ENCODE data around the gene FGD4.

Gene FGD4

DNA sequence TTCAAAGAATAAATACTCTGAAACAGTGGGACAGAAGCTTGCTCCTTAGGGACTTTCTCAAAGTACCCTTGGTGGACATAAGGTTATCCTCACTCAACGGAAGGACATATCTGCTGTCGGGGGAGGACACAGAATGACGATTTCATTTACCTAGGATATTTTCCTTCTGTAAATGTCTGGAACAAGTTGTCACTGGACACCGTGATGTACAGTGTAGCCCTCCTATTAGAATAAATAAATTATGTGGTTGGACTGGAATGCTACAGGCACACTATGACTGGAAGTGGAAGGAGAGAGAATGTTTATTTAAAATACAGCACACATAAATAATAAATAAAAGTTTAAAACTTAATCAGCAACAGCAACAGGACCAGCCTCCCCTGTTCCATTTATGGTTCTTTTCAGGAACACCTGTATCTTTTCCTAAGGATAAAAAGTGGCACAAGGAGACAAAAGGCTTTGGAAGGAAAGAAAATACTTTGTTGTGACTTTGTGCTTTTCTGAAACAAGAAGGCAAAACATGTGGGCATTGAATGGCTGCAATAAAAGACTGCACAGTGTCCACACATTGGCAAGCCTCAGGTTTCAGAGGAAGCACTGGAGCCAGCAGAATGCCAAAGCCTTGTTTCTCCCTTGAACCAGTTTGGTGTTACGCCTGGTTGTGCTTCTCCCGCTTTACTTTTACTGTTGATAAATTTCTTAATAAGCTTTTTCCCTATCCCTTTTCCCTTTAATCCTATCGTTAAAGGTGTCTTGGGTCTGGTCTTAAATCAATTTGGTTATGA, 36.8 kb downstream of the FGD4 start:
- H3K4me1 ChIP-seq (ENCODE audit: insufficient read depth, low read length, poor library complexity, severe bottlenecking) = no peaks in the 10 kb centered on the region
- H3K9ac ChIP-seq (ENCODE audit: low read depth, low read length, poor library complexity, severe bottlenecking) = no peak overlapping the region
- no peaks in the 10 kb centered on the region for H3K27me3 ChIP-seq (ENCODE audit: insufficient read depth, low read length, poor library complexity, severe bottlenecking)
- no peaks in the 10 kb centered on the region for H4K20me1 ChIP-seq (ENCODE audit: insufficient read depth, low read length, poor library complexity, severe bottlenecking)
- H3K4me2 ChIP-seq (ENCODE audit: low read depth, low read length, poor library complexity, severe bottlenecking) = no peak overlapping the region
- H3K9me2 ChIP-seq (replicated peaks; ENCODE audit: low read depth, low read length) = no peaks in the 10 kb centered on the region
- H3K4me3 ChIP-seq (ENCODE audit: low read length, poor library complexity, severe bottlenecking) = no peak overlapping the region
- TF ChIP-seq, protein P1, sequence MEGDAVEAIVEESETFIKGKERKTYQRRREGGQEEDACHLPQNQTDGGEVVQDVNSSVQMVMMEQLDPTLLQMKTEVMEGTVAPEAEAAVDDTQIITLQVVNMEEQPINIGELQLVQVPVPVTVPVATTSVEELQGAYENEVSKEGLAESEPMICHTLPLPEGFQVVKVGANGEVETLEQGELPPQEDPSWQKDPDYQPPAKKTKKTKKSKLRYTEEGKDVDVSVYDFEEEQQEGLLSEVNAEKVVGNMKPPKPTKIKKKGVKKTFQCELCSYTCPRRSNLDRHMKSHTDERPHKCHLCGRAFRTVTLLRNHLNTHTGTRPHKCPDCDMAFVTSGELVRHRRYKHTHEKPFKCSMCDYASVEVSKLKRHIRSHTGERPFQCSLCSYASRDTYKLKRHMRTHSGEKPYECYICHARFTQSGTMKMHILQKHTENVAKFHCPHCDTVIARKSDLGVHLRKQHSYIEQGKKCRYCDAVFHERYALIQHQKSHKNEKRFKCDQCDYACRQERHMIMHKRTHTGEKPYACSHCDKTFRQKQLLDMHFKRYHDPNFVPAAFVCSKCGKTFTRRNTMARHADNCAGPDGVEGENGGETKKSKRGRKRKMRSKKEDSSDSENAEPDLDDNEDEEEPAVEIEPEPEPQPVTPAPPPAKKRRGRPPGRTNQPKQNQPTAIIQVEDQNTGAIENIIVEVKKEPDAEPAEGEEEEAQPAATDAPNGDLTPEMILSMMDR (conservative IDR thresholded peaks at IDR 0.05; ENCODE audit: low read length) = no peak
- no peak for TF ChIP-seq EZH2phosphoT487 (IDR thresholded peaks at IDR 0.05; ENCODE audit: borderline replicate concordance)
- H3K9me3 ChIP-seq (ENCODE audit: insufficient read depth, low read depth, low read length) = no peaks in the 10 kb centered on the region
- no peaks in the 10 kb centered on the region for H3K79me2 ChIP-seq (ENCODE audit: insufficient read depth, low read length)
- no peaks in the 10 kb centered on the region for H3K36me3 ChIP-seq (ENCODE audit: insufficient read depth, low read length)
- H2AFZ ChIP-seq (ENCODE audit: low read length) = no peak overlapping the region
- no peaks in the 10 kb centered on the region for H3F3A ChIP-seq (ENCODE audit: low read depth)

DNA sequence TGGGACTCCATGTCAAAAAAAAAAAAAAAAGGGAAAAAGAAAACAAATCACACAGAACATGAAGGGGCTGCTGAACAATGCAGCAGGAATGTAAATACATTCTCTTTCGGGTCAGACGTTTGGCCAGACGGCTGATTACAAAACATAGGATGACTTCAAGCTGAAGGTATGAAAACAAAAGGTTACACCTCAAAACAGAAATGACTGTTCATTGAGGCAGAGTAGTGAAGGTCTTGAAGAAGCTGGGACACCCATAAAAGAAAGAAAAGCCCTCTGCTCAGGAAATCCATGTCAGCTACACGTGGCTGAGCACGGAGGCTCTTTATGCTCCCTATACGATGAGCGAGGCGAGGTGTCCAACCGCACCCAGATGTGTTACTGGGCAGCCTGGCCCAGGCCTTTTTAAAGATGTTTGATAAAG, 37.7 kb downstream of the FGD4 start:
- Histone ChIP-seq H3K4me2 (ENCODE audit: low read depth, low read length, poor library complexity, severe bottlenecking) (no peak overlapping the region), H3K9me3 (ENCODE audit: insufficient read depth, low read depth, low read length) (no peaks in the 10 kb centered on the region), H3K36me3 (ENCODE audit: insufficient read depth, low read length) (no peaks in the 10 kb centered on the region), H3K4me3 (ENCODE audit: low read length, poor library complexity, severe bottlenecking) (no peak overlapping the region), H2AFZ (ENCODE audit: low read length) (no peak overlapping the region), H3F3A (ENCODE audit: low read depth) (no peaks in the 10 kb centered on the region), H3K27me3 (ENCODE audit: insufficient read depth, low read length, poor library complexity, severe bottlenecking) (no peaks in the 10 kb centered on the region), H3K79me2 (ENCODE audit: insufficient read depth, low read length) (no peaks in the 10 kb centered on the region), H4K20me1 (ENCODE audit: insufficient read depth, low read length, poor library complexity, severe bottlenecking) (no peaks in the 10 kb centered on the region), H3K9me2 (replicated peaks; ENCODE audit: low read depth, low read length) (no peaks in the 10 kb centered on the region), H3K4me1 (ENCODE audit: insufficient read depth, low read length, poor library complexity, severe bottlenecking) (no peaks in the 10 kb centered on the region), H3K9ac (ENCODE audit: low read depth, low read length, poor library complexity, severe bottlenecking) (no peak overlapping the region)
- TF ChIP-seq EZH2phosphoT487 (IDR thresholded peaks at IDR 0.05; ENCODE audit: borderline replicate concordance) = no peak
- TF ChIP-seq, protein P1 (conservative IDR thresholded peaks at IDR 0.05; ENCODE audit: low read length) = no peak

DNA sequence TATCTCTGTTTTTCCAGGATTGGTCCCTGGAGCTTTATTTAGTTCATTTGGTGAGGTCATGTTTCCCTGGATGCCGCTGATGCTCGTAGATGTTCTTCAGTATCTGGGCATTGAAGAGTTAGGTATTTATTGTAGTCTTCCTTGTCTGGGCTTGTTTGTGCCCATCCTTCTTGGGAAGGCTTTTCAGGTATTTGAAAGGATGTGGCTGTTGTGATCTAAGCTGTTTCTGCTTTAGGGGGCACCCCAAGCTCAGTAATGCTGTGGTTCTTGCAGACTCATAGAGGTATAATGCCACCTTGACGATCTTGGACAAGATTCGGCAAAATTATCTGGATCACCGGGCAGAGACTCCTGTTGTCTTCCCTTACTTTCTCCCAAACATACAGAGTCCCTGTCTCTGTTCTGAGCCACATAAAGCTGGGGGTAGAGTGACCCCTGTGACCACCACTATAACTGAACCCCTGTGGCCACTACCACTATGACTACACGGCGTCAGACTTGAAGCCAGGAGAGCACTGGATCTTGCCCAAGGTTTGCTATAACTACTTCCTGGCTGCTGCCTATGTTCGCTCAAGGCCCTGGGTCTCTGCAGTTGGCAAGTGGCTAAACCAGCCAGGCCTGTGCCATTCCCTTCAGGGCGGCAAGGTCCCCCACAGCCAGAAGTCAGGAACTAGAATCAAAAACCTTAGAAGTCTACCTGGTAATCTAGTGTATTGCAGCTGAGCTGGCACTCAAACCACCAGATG, 40.9 kb downstream of the FGD4 start:
- H4K20me1 ChIP-seq (ENCODE audit: insufficient read depth, low read length, poor library complexity, severe bottlenecking) = no peaks in the 10 kb centered on the region
- H3K4me3 ChIP-seq (ENCODE audit: low read length, poor library complexity, severe bottlenecking) = no peak overlapping the region
- no peak overlapping the region for H3K4me2 ChIP-seq (ENCODE audit: low read depth, low read length, poor library complexity, severe bottlenecking)
- H3F3A ChIP-seq (ENCODE audit: low read depth) = no peaks in the 10 kb centered on the region
- H3K79me2 ChIP-seq (ENCODE audit: insufficient read depth, low read length) = no peaks in the 10 kb centered on the region
- no peaks in the 10 kb centered on the region for H3K9me3 ChIP-seq (ENCODE audit: insufficient read depth, low read depth, low read length)
- no peak for TF ChIP-seq EZH2phosphoT487 (IDR thresholded peaks at IDR 0.05; ENCODE audit: borderline replicate concordance)
- TF ChIP-seq, protein P1 (conservative IDR thresholded peaks at IDR 0.05; ENCODE audit: low read length) = 0 out of 2 replicates have a peak, but pooled peaks have one; percentile 7
- no peaks in the 10 kb centered on the region for H3K4me1 ChIP-seq (ENCODE audit: insufficient read depth, low read length, poor library complexity, severe bottlenecking)
- H3K27me3 ChIP-seq (ENCODE audit: insufficient read depth, low read length, poor library complexity, severe bottlenecking) = no peaks in the 10 kb centered on the region
- H3K9ac ChIP-seq (ENCODE audit: low read depth, low read length, poor library complexity, severe bottlenecking) = no peak overlapping the region
- H3K9me2 ChIP-seq (replicated peaks; ENCODE audit: low read depth, low read length) = no peaks in the 10 kb centered on the region
- no peaks in the 10 kb centered on the region for H3K36me3 ChIP-seq (ENCODE audit: insufficient read depth, low read length)
- no peak overlapping the region for H2AFZ ChIP-seq (ENCODE audit: low read length)
